SHP77 (cell line): ENCODE data around the gene F2.
"Not testable (repeated sequence)": the region's sequence is repeated elsewhere in the genome, so short reads cannot be mapped to it uniquely, and the experiment has no call there.

Source experiments
- DNase-seq, 2 experiments: peaks; one replicate each; lab custom pipeline; 2025; lab: John Stamatoyannopoulos, UW

Gene F2

DNA sequence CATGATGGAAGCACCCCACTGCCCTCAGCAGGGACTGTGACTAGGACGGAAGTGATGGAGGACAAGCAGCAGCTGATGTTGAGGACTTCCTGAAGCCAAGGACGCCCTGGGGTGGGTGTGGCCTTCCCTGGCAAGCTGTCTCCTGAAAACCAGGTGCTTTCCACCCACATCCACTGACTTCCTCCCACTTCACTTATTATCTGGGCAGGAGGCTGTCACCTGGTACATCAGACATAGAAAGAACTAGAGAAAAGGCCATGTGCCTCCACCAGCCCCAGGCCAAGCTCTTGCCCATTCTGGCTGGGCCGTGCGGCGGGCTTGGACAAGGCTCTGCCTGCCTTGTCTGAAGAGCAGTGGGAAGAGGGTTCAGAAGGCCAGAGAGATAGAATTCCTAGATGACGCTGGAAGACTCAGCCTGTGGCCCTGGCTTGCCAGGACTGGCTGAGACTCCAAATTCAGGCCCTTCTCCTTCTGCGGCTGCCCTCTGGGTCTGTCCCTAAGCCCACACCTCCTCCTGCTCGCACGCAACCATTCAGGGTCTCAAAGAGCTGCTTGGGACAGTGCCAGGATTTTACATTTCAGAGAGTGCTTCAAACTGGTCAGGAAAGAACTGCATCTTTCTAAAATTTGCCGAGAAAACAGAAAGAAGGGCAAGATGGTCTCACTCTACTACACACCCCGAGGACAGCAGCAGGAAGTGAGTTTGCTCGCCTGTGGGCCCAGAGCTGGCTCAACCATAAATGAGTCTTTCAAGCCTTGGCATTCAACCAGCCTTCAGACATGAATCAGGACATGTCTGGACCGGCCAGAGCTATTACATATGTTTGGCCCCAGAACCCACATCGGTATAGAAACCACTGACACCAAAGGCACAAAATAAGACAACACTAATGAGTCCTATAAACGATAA, 31.9 kb upstream of the F2 start:
- DNase-seq = peak in 1 of 2 experiments; percentile 43

DNA sequence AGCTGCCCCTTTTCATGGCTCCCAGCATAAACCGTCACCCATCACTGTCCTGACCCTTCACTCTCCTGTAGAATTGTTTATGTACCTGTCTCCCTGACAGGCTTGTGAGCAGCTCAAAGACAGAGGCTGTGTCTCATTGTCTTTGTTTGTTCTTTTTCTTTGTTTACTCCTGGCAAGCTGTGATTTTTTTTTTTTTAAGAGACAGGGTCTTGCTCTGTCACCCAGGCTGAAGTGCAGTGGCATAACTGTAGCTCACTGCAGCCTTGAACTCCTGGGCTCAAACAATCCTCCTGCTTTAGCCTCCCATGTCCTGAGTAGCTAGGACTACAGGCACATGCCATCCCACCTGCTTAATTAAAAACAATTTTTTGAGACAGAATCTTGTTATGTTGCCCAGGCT, 28.3 kb upstream of the F2 start:
- no peak for DNase-seq

DNA sequence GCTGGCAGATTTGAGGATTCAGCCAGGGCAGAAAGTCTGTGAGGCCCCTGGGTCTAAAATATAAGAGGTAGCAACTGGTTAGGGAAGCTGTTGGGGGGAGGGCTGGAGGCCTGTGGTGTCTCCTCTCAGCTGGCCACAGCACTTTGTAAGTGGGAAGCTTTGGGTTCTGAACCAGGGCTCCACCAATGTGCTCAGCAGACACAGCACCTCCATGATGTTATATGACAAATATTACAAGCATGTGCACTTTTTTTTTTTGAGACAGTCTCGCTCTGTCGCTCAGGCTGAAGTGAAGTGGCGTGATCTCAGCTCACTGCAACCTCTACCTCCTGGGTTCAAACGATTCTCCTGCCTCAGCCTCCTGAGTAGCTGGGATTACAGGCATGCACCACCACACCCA, 26.6 kb upstream of the F2 start:
- no peak for DNase-seq

DNA sequence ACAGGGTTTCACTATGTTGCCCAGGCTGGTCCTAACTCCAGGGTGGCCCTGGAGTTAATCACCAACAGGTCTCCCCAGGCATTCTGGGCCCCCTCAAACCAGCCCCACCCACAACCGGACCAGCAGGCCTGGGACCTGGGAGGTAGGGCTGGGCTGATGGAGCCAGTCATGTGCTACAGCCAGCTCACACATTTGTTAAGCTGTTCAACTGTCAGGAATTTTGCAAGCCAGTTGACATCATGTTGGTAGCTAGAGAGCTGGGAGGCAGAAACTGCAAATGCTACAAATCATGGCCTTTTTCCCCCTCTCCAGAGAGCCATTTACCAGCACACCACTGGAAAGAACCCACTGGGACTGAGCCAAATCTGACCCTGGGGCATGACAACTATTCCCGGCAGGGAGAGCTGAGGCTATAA, 25.4 kb upstream of the F2 start:
- no peak for DNase-seq

DNA sequence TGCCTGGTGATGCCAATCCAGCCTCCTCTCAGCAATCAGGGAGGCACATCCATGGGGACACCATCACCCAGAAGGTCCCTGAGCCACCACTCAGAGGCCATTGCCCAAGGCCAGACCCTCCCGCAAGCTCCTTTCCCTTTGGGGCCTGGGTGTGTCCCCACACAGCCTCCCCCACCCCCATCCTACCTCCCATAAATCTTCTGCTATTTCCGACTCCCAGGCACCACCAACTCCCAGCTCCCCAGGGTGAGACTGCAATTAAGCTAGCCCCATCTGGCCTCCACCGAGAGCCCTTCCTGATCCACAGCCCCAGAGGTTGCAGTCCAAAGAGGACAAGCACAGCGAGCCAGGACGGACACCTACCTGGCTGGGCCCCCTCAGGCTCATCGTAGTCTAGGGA, 24.9 kb upstream of the F2 start:
- no peak for DNase-seq

DNA sequence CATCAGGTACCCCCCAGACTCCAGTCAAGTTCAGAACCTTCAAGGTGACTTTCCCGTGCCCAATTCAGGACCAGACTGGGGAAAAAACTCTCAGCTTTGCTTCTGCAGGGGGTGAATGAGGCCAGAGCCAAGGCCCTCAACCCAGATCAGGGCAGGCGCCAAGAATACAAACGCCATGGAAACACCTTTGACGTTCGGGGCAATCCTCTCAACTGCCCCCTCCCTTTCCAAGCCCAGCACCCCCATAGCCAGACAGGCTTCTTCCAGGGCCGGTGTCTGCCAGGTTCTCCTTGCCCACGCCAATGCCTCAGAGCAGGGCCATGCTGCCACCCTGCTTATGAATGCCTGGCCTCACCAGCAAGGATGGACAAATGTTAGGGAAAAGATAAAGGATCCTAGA, 24.4 kb upstream of the F2 start:
- no peak for DNase-seq

DNA sequence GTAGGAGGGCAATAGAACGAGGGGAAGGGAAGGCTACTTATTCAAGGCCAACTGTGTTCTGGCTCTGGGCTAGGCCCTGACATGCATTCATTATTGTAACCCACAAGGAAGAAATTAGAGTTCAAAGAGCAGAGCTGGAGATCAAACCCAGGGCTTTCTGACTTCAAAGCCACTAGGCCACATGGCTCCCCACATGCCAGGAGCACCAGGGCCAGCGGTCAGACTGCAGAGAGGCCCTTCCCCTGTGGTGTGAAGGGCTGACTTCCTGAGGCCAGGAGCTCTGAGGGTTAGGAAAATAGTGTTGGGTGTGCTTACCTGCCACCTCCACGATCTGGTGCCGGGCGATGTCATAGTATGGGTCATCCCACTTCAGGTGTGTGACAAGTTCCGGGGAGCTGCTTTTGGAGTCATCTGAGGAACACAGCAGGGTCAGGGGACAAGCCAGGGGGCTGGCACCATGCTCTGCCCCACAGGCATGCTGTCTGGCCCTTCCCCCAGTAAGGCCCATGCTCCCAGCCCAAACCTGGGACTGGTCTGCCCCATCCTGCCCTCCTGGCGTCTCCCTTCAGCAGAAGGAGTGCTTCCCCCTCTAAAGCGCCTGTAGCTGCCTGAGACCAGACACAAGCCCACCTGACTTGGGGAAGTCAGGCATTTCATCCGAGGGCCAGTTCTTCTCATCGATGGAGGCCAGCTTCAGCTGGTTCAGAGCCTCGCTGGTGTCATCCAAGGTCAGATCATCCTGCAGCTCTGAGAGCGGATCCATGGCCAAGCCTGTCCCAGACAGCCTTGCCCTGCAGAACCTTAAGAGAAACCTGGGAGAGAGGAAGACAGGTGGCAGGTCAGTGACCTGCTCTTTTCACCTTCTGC, 23.4 kb upstream of the F2 start:
- no peak for DNase-seq

DNA sequence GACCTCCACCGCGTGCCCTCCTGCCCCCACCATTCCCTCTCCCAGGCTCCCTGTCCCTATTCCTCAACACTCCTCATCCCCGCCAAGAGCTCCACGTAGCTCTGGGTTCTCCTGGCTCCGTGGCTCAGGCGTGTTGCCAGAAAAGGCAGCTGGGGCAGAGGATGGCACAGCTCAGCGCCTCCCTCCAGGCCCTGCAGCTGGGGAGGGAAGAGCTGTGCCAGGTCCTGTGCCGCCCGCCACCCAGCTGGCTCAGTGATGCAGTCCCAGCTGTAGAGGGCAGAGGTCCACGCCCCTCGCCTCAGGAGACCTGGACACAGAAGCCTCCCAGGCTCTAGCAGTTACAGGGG, 22.8 kb upstream of the F2 start:
- peak in 1 of 2 experiments; percentile 54 for DNase-seq

DNA sequence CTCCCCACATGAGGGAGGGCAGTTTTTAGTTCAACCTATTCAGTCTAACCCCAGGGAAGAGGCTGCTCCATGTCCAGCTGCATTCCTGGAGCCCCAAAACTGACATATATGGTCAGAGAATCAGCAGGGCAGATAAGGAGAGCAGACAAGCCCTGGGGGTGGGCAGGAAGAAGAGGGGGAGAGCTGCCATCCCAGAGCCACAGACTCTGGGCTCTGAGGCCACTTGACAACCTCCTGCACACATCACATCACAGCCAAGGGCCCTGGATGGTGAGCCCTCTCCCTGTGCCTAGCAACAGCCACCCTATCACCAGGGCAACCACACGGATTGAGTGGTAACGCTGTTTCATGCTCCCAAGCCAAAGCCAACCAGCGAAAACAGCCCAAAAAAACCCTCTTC, 21.7 kb upstream of the F2 start:
- DNase-seq = no peak

DNA sequence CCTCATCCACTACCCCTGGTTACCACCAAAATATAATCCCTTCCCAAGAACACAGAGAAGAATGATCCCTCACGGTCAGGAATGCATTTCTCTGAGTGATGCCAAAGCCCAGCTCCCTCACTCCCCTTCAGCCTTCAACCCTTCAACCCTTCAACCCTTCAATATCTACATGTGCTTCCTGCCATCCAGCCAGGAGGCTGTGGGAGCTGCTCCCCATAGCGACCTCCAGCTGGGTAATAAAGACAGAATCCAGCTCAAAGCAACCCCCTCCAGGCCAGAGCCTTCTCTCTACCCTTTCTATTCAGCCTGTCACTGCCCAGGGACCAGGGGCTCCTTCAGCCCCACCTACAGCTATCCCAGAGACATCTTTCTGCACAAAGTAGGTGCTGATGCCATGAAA, 21.3 kb upstream of the F2 start:
- DNase-seq = no peak

DNA sequence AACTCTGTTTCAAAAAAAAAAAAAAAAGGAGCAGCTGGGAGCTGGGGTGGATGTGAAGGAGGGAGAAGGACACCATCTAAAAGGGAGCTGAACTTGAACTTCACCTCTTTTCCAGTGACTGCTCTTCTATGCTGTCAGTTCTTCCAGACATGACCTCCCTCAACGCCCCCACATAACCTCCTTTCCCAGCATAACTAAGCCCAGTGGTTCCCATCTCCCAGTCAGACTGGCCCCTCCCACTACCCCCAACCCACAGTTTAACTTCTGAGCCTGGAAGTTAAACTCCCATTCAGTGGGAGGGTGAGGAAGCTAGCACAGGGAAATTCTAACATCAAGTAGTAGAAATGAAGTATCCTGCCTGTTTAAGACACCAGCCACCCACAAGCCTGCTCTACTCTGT, 20.4 kb upstream of the F2 start:
- no peak for DNase-seq

DNA sequence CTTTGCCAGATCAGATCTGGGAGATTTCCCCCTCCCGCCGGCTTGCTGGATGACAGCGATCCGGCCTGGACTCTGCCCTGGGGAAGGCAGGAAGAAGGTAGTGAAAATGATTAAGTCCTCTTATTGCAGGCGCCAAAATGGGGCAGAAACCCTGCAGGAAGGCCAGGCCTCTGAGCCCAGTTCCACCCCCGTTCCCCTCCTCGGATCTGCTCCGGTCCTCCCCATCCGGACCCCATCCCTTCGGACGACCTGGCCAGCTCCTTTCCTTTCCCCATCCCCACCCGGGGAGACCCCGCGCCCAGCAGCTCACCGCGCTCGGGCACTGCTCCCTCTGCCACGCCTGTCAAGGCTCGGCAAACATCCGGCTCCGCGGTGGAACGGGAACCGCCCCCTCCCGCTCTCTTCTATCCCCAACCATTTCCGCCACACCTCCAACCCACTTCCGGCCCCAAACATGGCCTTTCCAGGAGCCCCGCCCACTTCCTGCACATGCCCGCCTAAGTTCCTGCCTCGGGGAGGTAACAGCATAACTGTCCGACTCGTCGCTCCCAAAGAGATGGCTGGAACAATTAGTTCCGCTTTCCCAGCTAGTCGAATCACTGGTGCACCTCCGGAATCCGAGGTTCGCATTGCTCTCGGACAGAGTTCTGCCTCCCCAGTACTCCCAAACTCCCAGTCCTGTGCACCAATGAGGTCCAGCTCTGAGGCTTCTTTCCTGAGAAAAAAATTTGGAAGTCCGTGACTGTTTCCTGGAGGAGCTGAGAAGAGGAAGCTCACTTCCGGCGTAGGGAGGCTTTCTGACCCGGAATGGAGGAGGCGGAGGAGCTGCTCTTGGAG, 18.6 kb upstream of the F2 start, which contains the start of the genes ARHGAP1 and ZNF408:
TSS of gene ARHGAP1 (minus strand) at position 379 of the 837 bp plus-strand sequence. CDS start 4,512 bp downstream, outside the sequence.
TSS of gene ZNF408 (plus strand) at position 791 of the 837 bp plus-strand sequence. CDS start at position 808, 17 bp downstream.
- peak; percentile 99 for DNase-seq

DNA sequence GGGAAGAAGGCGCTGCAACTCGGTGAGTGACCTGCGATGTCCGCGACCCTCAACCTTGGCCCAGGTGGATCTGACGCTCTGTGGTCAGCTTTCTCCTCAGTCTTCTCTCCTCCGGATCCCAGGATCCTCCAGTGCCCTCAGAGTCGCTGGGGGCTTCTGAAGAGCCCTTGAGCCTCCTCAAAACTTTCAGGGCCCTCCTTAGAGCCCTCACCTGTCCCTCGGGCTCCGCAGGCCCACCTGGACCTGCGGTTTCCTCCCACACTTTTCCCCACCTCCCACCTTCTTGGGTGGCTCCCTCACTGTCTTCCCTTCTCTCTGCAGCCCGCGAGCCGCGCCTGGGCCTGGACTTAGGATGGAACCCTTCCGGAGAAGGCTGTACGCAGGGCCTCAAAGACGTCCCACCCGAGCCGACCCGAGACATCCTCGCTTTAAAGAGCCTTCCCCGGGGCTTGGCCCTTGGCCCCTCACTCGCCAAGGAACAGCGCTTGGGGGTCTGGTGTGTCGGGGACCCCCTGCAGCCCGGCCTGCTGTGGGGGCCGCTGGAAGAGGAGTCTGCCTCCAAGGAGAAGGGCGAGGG, 17.8 kb upstream of the F2 start:
- no peak for DNase-seq

DNA sequence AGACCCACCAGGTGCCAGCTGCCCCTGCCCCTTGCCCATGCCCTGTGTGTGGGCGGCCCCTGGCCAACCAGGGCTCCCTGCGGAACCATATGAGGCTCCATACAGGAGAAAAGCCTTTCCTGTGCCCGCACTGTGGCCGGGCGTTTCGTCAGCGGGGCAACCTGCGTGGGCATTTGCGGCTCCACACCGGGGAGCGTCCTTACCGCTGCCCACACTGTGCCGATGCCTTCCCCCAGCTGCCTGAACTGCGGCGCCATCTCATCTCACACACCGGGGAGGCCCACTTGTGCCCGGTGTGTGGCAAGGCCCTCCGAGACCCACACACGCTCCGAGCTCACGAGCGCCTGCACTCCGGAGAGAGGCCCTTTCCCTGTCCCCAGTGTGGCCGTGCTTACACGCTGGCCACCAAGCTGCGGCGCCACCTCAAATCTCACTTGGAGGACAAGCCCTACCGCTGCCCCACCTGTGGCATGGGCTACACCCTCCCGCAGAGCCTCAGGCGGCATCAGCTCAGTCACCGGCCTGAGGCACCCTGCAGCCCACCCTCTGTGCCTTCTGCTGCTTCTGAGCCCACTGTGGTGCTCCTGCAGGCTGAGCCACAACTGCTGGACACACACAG, 13.8 kb upstream of the F2 start:
- DNase-seq = no peak

DNA sequence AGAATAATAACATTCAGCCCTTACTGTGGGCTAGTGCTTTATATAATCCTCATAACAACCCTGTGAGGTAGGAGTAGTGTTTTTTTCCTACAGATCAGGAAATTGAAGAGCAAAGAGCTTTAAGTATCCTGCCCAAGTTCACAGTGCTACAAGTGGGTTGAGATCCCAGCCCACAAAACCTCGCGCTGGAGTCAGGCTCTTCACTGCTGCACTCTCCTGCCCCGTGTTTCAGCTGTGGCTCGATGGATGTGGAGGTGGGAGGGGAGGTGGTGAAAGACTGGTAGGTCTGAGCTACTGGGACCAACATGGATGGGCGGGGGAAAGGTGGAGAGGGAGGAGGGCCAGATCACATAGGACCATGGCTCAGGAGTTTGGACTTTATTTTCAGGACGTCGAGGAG, 12.1 kb upstream of the F2 start:
- no peak for DNase-seq

DNA sequence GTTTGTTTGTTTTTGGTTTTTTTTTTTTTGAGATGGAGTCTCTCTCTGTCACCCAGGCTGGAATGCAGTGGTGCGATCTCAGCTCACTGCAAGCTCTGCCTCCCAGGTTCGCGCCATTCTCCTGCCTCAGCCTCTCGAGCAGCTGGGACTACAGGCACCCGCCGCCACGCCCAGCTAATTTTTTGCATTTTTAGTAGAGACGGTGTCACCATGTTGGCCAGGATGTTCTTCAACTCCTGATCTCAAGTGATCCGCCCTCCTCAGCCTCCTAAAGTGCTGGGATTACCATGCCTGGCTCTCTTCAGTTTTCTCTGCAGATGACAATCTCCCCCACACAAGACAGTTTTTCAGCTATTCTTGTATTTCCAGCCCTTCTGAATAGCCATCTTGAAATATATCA, 9.7 kb upstream of the F2 start:
- DNase-seq = not testable (repeated sequence)

DNA sequence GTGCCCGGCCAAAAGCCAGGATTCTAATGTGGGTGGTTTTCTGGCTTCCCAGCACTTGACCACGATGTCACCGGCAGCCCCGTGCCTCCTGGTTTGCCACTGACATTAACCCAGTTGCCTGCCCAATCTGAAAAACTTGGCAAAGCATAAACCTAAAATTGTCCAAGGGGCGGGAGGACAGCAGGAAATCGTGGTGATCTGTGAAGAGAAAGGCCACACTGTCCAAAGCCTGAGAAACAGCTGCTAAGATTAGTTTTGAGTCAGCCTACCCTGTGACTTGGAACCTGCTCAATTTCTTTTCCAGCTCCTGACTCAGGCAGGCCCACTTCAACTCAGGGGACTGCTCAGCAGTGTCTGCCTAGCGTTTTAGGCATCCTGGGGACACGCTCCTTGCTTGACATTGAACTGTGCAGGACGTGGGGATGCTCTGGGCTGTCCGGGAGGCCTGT, 8.2 kb upstream of the F2 start:
- DNase-seq = no peak

DNA sequence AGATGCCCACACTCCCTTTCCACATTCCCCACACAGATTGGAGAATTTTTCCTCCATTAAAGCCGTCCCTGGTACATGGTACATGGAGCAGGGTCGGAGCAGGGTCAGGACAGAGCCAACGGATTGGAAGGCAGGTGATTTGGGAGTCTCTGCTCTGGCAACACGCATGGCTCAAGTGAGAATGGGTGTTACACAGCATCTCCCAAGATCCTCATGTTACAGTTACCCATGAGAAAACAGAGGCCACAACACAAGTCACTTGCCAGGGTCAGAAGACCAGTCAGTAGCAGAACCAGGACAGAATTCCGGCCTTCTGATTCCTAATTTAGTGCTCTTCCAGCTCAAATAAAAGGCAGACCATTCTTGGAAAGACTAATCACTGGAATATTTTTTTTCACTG, 7.7 kb upstream of the F2 start:
- no peak for DNase-seq

DNA sequence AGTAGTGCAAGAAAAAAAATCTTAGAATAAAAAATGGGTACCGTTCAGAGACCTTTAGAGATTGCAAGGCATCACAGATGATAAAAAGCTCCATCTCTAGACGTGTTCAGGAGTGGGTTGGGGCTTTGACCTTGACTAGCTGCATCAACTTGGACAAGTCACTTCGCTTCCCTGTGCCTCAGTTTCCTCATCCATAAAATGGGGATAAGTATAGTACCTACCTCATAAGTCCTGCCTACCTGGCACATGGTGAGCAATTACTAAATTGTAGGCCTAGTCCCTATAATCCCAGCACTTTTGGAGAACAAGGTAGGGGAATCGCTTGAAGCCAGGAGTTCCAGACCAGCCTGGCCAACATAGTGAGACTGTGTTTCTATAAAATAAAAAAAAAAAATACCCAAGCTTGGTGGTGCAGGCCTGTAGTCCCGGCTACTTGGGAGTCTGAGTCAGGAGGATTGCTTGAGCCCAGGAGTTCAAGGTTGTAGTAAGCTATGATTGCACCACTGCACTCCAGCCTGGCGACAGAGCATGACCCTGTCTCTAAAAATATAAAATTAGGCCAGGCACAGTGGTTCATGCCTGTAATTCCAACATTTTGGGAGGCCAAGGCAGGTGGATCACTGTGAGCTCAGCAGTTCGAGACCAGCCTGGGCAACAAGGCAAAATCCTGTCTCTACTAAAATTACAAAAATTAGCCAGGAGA, 6.0 kb upstream of the F2 start:
- no peak for DNase-seq

DNA sequence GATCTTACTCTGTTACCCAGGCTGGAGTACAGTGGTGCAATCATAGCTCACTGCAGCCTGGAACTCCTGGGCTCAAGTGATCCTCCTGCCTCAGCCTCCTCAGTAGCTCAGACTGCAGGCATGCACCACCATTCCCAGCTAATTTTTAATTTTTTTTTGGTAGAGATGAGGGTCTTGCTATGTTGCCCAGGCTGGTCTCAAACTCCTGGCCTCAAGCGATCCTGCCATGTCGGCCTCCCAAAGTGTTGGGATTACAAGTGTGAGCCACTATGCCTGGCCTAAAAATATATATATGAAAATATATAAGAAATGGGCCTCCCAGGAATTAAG, 1.2 kb upstream of the F2 start:
- not testable (repeated sequence) for DNase-seq
